GM23248 (cell line): Measurements from ENCODE around the gene KRT33B. TPM values are rescaled to one million over a fixed set of nuclear protein-coding genes. Genes with fewer than 3 reads are reported as not detected.
"Not testable (repeated sequence)": the region's sequence is repeated elsewhere in the genome, so short reads cannot be mapped to it uniquely, and the experiment has no call there.

Experiments used
- DNase-seq: peaks from one replicate; pipeline ENCODE4 v3.0.0-alpha.2; 2015
- H2AFZ ChIP-seq: fragments of 200-600 bp; sonication (generic); 2 replicates; pipeline ENCODE4 v1.6.1; 2016; ENCODE audit warnings: antibody characterized with exemption
- H3F3A ChIP-seq: fragments of 200-600 bp; sonication (generic); 2 replicates; pipeline ENCODE4 v1.6.1; 2016; ENCODE audit warnings: mild to moderate bottlenecking, antibody characterized with exemption, mixed run types; ENCODE audit not compliant: insufficient read depth
- H3K27ac ChIP-seq: fragments of 200-600 bp; sonication (generic); 2 replicates; pipeline ENCODE4 v1.5.1; 2016; ENCODE audit warnings: mild to moderate bottlenecking
- H3K27me3 ChIP-seq: fragments of 200-600 bp; sonication (generic); replicated peaks from 2 replicates; pipeline ENCODE4 v1.6.1; 2016; ENCODE audit warnings: mild to moderate bottlenecking; ENCODE audit not compliant: insufficient read depth
- H3K36me3 ChIP-seq: fragments of 200-600 bp; sonication (generic); 2 replicates; pipeline ENCODE4 v1.6.1; 2016; ENCODE audit warnings: low read depth, mild to moderate bottlenecking
- H3K4me1 ChIP-seq: fragments of 200-600 bp; sonication (generic); 2 replicates; pipeline ENCODE4 v1.6.1; 2016; ENCODE audit warnings: mild to moderate bottlenecking; ENCODE audit not compliant: insufficient read depth
- H3K4me2 ChIP-seq: fragments of 200-600 bp; sonication (generic); one replicate; pipeline ENCODE4 v1.6.1; 2016; ENCODE audit warnings: mild to moderate bottlenecking; ENCODE audit not compliant: unreplicated experiment
- H3K4me3 ChIP-seq: fragments of 200-600 bp; sonication (generic); 2 replicates; pipeline ENCODE4 v1.5.1; 2016; ENCODE audit warnings: mild to moderate bottlenecking
- H3K79me2 ChIP-seq: fragments of 200-600 bp; sonication (generic); 2 replicates; pipeline ENCODE4 v1.6.1; 2016; ENCODE audit warnings: mild to moderate bottlenecking; ENCODE audit not compliant: insufficient read depth
- H3K9ac ChIP-seq: fragments of 200-600 bp; sonication (generic); 2 replicates; pipeline ENCODE4 v1.6.1; 2016; ENCODE audit warnings: mild to moderate bottlenecking
- H3K9me2 ChIP-seq: fragments of 200-600 bp; sonication (generic); 2 replicates; pipeline ENCODE4 v1.6.1; 2016; ENCODE audit warnings: mixed run types, mild to moderate bottlenecking, moderate library complexity; ENCODE audit not compliant: insufficient read depth
- H3K9me3 ChIP-seq: fragments of 200-600 bp; sonication (generic); one replicate; pipeline ENCODE4 v1.6.1; 2017; ENCODE audit warnings: low read depth
- H4K20me1 ChIP-seq: fragments of 200-600 bp; sonication (generic); 2 replicates; pipeline ENCODE4 v1.6.0; 2016; ENCODE audit not compliant: insufficient read depth
- EZH2 ChIP-seq: fragments of 200-600 bp; sonication (generic); IDR thresholded peaks from 2 replicates; pipeline ENCODE4 v1.6.1; 2018; ENCODE audit warnings: antibody characterized with exemption, mild to moderate bottlenecking; ENCODE audit not compliant: insufficient read depth, poor library complexity, severe bottlenecking
- EZH2phosphoT487 ChIP-seq: fragments of 200-600 bp; sonication (generic); IDR thresholded peaks from 2 replicates; pipeline ENCODE4 v1.6.1; 2018; ENCODE audit warnings: antibody characterized with exemption, moderate library complexity, mild to moderate bottlenecking, low read depth; ENCODE audit not compliant: insufficient read depth
- WGBS, 2 experiments: methylation state at CpG; one replicate each; pipeline ENCODE4 v1.1.6; 2015 to 2017; ENCODE audit warnings: low lambda C conversion rate in 2 of 2, low coverage in 1 of 2; ENCODE audit errors: missing lambda C conversion rate in 2 of 2; 5-methylcytosine and 5-hydroxymethylcytosine counted together
- in situ Hi-C: fragments of 300-500 bp; cut with MboI; formaldehyde crosslinking; loops from 2 replicates; pipeline ENCODE4 v1.15.0; 2020
- polyA plus RNA-seq: library from polyadenylated mRNA; unstranded; fragments of >200 nt; fragmentation: Nextera tagmentation; extraction: Ambion mirVana; gene quantifications from 2 replicates; pipeline ENCODE4 v1.2.1, GENCODE V29; 2016
- total RNA-seq: library from RNA; depleted of rRNA; stranded (reverse); fragments of >200 nt; shearing (Covaris generic); gene quantifications from 2 replicates; pipeline ENCODE4 v1.2.3, GENCODE V29; 2014

Gene KRT33B
- total and polyA plus RNA-seq, 2 experiments from 2014 or later, result 0.76 to 1.0 TPM

DNA sequence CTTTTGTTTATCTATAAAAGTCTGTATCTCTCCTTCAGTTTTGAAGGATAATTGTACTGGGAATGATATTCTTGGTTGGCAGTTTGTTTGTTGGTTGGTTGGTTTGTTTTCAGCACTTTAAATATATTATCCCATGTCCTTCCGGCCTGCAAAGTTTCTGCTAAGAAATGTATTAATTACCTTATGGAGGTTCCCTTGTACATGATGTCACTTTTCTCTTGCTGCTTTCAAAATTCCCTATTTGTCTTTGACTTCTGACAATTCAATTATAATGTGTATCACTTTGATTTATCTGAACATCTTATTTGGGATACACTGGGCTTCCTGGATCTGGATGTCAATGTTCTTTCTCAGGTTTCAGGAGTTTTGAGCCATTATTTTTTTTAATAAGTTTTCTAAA is 16.6 kb upstream of the KRT33B start:
- Histone ChIP-seq H3K9me3 (peaks cover 3% of the 10 kb centered on the region), H4K20me1 (no peaks in the 10 kb centered on the region), H3K4me1 (peaks cover 27% of the 10 kb centered on the region), H3K36me3 (0 out of 2 replicates have a peak, but pooled peaks cover 2% of the 10 kb centered on the region), H3F3A (peaks cover 20% of the 10 kb centered on the region), H3K79me2 (no peaks in the 10 kb centered on the region), H3K9ac (no peak overlapping the region), H3K9me2 (no peaks in the 10 kb centered on the region), H2AFZ (no peak overlapping the region), H3K4me2 (no peak overlapping the region), H3K27me3 (no peaks in the 10 kb centered on the region), H3K4me3 (no peak overlapping the region), H3K27ac (no peak overlapping the region)
- 76 to 79% methylated on average over 1 of the region's 1 CpG for WGBS, 2 experiments
- in situ Hi-C loops, result no loop called here
- TF ChIP-seq EZH2phosphoT487 (no peak), EZH2 (no peak)
- DNase-seq, result no peak

DNA sequence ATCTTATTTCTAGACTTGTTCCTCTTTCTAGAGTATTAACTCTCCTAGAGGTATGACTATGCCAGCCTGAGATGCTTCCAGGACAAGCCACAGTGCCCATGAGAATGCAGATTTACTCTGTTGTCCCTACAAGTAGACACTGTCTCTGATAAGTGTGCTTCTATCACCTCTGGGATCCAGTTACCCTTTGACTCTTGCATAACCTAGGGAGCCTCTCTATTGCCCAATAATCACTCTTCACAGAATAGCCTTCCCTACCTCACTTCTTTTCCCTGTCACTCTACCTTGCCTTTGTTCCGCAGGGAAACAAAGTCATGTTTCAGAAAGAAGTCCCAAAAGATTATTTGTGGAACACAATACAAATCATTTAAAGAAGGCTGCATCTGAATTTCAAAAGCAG is 14.1 kb upstream of the KRT33B start:
- H3K4me2 ChIP-seq, result no peak overlapping the region
- no peak for DNase-seq

DNA sequence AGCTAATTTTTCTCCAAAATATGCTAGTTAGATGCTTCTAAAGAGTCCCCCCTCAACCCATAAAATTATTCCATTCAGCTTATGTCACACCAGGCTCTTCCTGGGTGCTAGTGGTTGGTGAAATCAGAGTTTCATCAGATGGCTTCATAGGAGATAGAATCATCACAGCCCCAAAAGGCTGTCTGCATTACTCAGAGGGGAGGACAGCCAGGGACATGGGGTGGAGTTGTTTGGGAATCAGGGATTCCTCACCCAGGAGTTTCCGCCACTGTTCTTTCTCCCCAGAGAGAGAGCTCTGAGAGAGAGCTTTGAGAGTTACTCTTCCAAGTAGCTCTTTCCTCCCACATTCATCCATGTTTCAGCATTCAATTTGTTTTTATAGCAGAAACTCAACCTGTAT is 12.8 kb upstream of the KRT33B start:
- Histone ChIP-seq H3K27ac (peak overlapping the region; percentile 94), H2AFZ (no peak overlapping the region), H3K4me3 (no peak overlapping the region), H3K4me2 (peak overlapping the region; percentile 11), H3K9me3 (peaks cover 3% of the 10 kb centered on the region), H3K9ac (peak overlapping the region; percentile 35; the same call in 1 of the 2 replicates), H3F3A (peaks cover 50% of the 10 kb centered on the region), H3K9me2 (no peaks in the 10 kb centered on the region), H3K36me3 (0 out of 2 replicates have a peak, but pooled peaks cover 2% of the 10 kb centered on the region), H3K4me1 (peaks cover 52% of the 10 kb centered on the region), H3K27me3 (no peaks in the 10 kb centered on the region), H3K79me2 (no peaks in the 10 kb centered on the region), H4K20me1 (no peaks in the 10 kb centered on the region)
- TF ChIP-seq EZH2phosphoT487 (no peak), EZH2 (no peak)
- in situ Hi-C loops, result no loop called here
- DNase-seq, result peak; percentile 92
- WGBS, 2 experiments, result 33 to 37% methylated on average over 1 of the region's 1 CpG

More for the DNA sequence above, 14.1 kb upstream of the KRT33B start:
- Histone ChIP-seq H2AFZ (no peak overlapping the region), H3K27ac (no peak overlapping the region), H3K79me2 (no peaks in the 10 kb centered on the region), H3K9me3 (peaks cover 3% of the 10 kb centered on the region), H3K9me2 (no peaks in the 10 kb centered on the region), H4K20me1 (no peaks in the 10 kb centered on the region), H3K36me3 (0 out of 2 replicates have a peak, but pooled peaks cover 2% of the 10 kb centered on the region), H3K27me3 (no peaks in the 10 kb centered on the region), H3F3A (peaks cover 37% of the 10 kb centered on the region), H3K4me3 (no peak overlapping the region), H3K9ac (no peak overlapping the region), H3K4me1 (peaks cover 43% of the 10 kb centered on the region)
- WGBS, 2 experiments, result 97 to 100% methylated on average over 1 of the region's 1 CpG
- TF ChIP-seq EZH2phosphoT487 (no peak), EZH2 (no peak)
- in situ Hi-C loops, result no loop called here

DNA sequence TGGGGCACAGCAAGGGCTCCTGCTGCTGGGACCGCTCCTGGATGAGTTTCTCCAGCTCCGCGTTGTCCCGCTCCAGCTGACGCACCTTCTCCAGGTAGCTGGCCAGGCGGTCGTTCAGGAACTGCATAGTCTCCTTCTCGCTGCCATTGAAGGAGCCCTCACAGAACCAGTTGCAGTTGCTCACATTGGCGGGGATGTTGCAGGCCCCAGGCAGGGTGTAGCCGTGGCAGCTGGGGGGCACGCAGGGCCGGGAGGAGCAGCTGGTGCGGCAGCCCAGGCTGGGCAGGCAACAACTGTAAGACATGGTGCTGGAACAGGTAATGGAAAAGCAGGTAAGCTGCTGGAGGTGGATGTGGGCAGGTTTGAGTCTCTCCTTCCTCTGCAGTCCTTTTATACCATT is 12.3 kb upstream of the KRT33B start, which contains the start of gene KRT34:
TSS of gene KRT34 (minus strand) at position 364 of the 400 bp plus-strand sequence. CDS start at position 304, 60 bp downstream.
- H3F3A ChIP-seq, result peaks cover 54% of the 10 kb centered on the region
- DNase-seq, in situ Hi-C loops, H3K9me2 ChIP-seq, H3K9me3 ChIP-seq, H3K79me2 ChIP-seq, H3K4me3 ChIP-seq, H3K36me3 ChIP-seq, H4K20me1 ChIP-seq, H3K27me3 ChIP-seq, H2AFZ ChIP-seq: not testable (repeated sequence)
- peak within 1 kb of the TSS; percentile 94 for H3K27ac ChIP-seq
- peak within 1 kb of the TSS; percentile 11 for H3K4me2 ChIP-seq
- H3K9ac ChIP-seq, result peak within 1 kb of the TSS; percentile 59; the same call in 1 of the 2 replicates
- WGBS, 2 experiments, result 94 to 96% methylated on average over 13 of the region's 13 CpGs
- peaks cover 56% of the 10 kb centered on the region for H3K4me1 ChIP-seq

DNA sequence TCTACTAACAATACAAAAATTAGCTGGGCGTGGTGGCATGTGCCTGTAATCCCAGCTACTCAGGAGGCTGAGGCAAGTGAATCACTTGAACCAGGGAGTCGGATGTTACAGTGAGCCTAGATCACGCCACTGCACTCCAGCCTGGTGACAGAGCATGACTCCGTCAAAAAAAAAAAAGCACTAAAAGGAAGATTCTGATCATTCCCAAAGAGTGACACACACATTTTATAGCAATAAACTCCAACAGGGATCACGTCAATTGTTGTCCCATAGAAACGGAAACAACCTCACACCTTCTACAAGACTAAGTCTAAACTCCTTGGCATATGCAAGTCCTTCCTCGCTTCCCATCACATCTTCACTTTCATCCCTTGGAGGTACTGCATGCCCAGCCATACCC is 10.5 kb upstream of the KRT33B start:
- H2AFZ ChIP-seq, H3K9me3 ChIP-seq, in situ Hi-C loops, H3K9me2 ChIP-seq, H3K27me3 ChIP-seq, H3K4me3 ChIP-seq, H3K79me2 ChIP-seq, H4K20me1 ChIP-seq, H3K36me3 ChIP-seq: not testable (repeated sequence)
- peaks cover 59% of the 10 kb centered on the region for H3K4me1 ChIP-seq
- H3F3A ChIP-seq, result peaks cover 54% of the 10 kb centered on the region
- WGBS, 2 experiments, result 8 to 10% methylated on average over 7 of the region's 7 CpGs
- peak overlapping the region; percentile 59 for H3K9ac ChIP-seq
- H3K4me2 ChIP-seq, result peak overlapping the region; percentile 68
- H3K27ac ChIP-seq, result peak overlapping the region; percentile 94
- DNase-seq, result peak; percentile 91
